RWPE2 (cell line): ENCODE data around the gene CCDC70.

Experiments
- ATAC-seq: fragments of 200-7000 bp; cut with Tn5 transposase; 3 replicates; pipeline ENCODE4 v1.9.1; 2021; ENCODE audit warnings: low read depth
- DNase-seq: peaks from one replicate; pipeline ENCODE4 v3.0.0-alpha.2; 2020; ENCODE audit warnings: low spot score
- H3K27ac ChIP-seq: fragments of 450-650 bp; 2 replicates; pipeline ENCODE4 v1.5.1; 2017; ENCODE audit warnings: mild to moderate bottlenecking; ENCODE audit not compliant: poor library complexity, severe bottlenecking
- H3K27me3 ChIP-seq: fragments of 250-450 bp; sonication (Bioruptor Pico); 2 replicates; pipeline ENCODE4 v1.5.1; 2021; ENCODE audit warnings: mild to moderate bottlenecking, moderate library complexity; ENCODE audit not compliant: insufficient read depth, poor library complexity, severe bottlenecking
- H3K36me3 ChIP-seq: fragments of 250-450 bp; sonication (Bioruptor Pico); 2 replicates; pipeline ENCODE4 v1.5.1; 2020; ENCODE audit warnings: low read depth, mild to moderate bottlenecking, moderate library complexity
- H3K4me1 ChIP-seq: fragments of 250-450 bp; sonication (Bioruptor Pico); 2 replicates; pipeline ENCODE4 v1.5.1; 2021; ENCODE audit warnings: mild to moderate bottlenecking, moderate library complexity; ENCODE audit not compliant: insufficient read depth, poor library complexity, severe bottlenecking
- H3K4me3 ChIP-seq: fragments of 250-450 bp; sonication (Bioruptor Pico); 2 replicates; pipeline ENCODE4 v1.5.1; 2021; ENCODE audit warnings: mild to moderate bottlenecking, moderate library complexity; ENCODE audit not compliant: severe bottlenecking
- H3K9me3 ChIP-seq: fragments of 250-450 bp; sonication (Bioruptor Pico); 2 replicates; pipeline ENCODE4 v1.5.1; 2021; ENCODE audit warnings: mild to moderate bottlenecking, moderate library complexity; ENCODE audit not compliant: severe bottlenecking
- CTCF ChIP-seq: fragments of 450-650 bp; IDR thresholded peaks from one replicate; pipeline ENCODE4 v1.5.1; 2017; ENCODE audit warnings: mild to moderate bottlenecking, moderate library complexity; ENCODE audit not compliant: poor library complexity, severe bottlenecking

The CCDC70 gene

GRCh38 chr13:51816604-51817249 is 45.0 kb upstream of the CCDC70 start:
- no peak for DNase-seq
- ATAC-seq = peak; percentile 79
- H3K27me3 ChIP-seq = no peaks in the 10 kb centered on the region
- peaks cover 8% of the 10 kb centered on the region for H3K4me1 ChIP-seq
- H3K9me3 ChIP-seq = no peaks in the 10 kb centered on the region
- no peak overlapping the region for H3K4me3 ChIP-seq
- TF ChIP-seq CTCF = no peak
- no peaks in the 10 kb centered on the region for H3K36me3 ChIP-seq
- no peak overlapping the region for H3K27ac ChIP-seq

- H3K27me3 ChIP-seq = no peaks in the 10 kb centered on the region
- no peak overlapping the region for H3K4me3 ChIP-seq
- no peak for ATAC-seq
- no peak for DNase-seq
- no peak for TF ChIP-seq CTCF
- H3K27ac ChIP-seq = no peak overlapping the region
- H3K9me3 ChIP-seq = no peaks in the 10 kb centered on the region
- H3K4me1 ChIP-seq = peaks cover 8% of the 10 kb centered on the region
- H3K36me3 ChIP-seq = no peaks in the 10 kb centered on the region
Observed at GRCh38 chr13:51817717-51818116, 44.1 kb upstream of the CCDC70 start.

- no peak for TF ChIP-seq CTCF
- ATAC-seq (no peak), DNase-seq (no peak)
- no peak overlapping the region for H3K27ac ChIP-seq
- H3K4me1 ChIP-seq = peaks cover 8% of the 10 kb centered on the region
- H3K27me3 ChIP-seq = no peaks in the 10 kb centered on the region
- H3K36me3 ChIP-seq = no peaks in the 10 kb centered on the region
- no peak overlapping the region for H3K4me3 ChIP-seq
- no peaks in the 10 kb centered on the region for H3K9me3 ChIP-seq
Observed at GRCh38 chr13:51818276-51818675, 43.5 kb upstream of the CCDC70 start.

GRCh38 chr13:51818781-51819511 is 42.8 kb upstream of the CCDC70 start:
- Histone ChIP-seq H3K27ac (no peak overlapping the region), H3K4me3 (no peak overlapping the region), H3K9me3 (no peaks in the 10 kb centered on the region), H3K27me3 (no peaks in the 10 kb centered on the region), H3K4me1 (peaks cover 8% of the 10 kb centered on the region), H3K36me3 (no peaks in the 10 kb centered on the region)
- no peak for DNase-seq
- no peak for ATAC-seq
- TF ChIP-seq CTCF = no peak

- H3K4me3 ChIP-seq = no peak overlapping the region
- H3K4me1 ChIP-seq = peaks cover 8% of the 10 kb centered on the region
- H3K9me3 ChIP-seq = no peaks in the 10 kb centered on the region
- no peak overlapping the region for H3K27ac ChIP-seq
- ATAC-seq (no peak), DNase-seq (no peak)
- no peaks in the 10 kb centered on the region for H3K27me3 ChIP-seq
- no peaks in the 10 kb centered on the region for H3K36me3 ChIP-seq
- TF ChIP-seq CTCF = no peak
Observed at GRCh38 chr13:51819544-51819943, 42.2 kb upstream of the CCDC70 start.
